ENCODE results near the gene KLF16. TPM values are rescaled to one million over a fixed set of nuclear protein-coding genes. Genes with fewer than 3 reads are reported as not detected.
A peak's percentile ranks its signal among the peaks of the same experiment; 100 is the strongest.

The KLF16 gene
- total and polyA plus RNA-seq, 10 of the 15 experiments (the other 5 are each of a cell fraction or from before 2014, with no cell fraction given): 0.03 to 41.2 (median 2.6) TPM

DNA sequence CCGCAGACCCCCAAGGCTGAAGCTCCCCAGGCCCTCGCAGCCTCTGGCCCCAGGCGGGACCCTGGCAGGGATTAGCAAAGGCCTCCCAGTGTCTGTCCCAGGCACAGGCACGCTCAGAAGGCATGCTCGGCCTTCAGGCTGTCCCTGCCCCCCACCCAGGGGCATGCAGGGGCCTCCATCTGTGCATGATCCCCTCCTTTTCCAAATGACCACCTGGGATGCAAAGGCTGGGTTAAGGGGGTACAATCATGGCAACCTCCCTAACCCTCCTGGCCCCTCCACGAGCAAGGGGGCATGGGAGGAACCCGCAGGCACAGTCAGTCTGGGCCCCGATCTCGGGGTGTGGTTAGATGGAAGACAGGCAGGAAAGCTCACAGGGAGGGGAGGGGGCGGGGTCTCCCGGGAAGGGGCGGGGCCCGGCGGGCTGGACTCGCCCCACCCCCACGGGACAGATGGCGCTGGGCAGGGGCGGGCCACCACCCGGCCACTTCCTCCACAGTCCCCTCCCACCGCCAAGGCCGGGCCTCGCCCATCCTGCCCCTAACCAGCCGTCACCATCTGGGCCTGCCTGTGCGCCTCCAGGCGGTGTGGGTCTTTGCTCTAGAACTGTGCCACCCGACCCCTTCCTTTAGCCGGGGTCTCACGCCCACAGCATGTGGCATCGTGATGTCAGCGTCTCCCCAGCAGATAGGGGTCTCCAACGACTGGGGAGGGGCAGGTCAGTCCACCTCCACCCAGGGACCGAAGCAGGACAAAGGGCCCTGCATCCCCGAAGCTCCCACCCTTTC lies 8.1 kb downstream of the KLF16 start:
- ChIA-PET RAD21 (ENCODE audit: unreplicated experiment) (interaction anchor here (0.6 to 1.6 kb wide), 6 partner anchors 10 to 539 kb away, joined by 3 to 6 read pairs (median 3); no protein-coding TSS in a partner anchor), POLR2A (interaction anchor here (0.6 to 1.6 kb wide), 6 partner anchors 21 to 264 kb away, joined by 3 to 6 read pairs (median 3); no protein-coding TSS in a partner anchor), CTCF (interaction anchor here (0.7 to 0.8 kb wide), 2 partner anchors 9 to 42 kb away, joined by 3 to 4 read pairs; no protein-coding TSS in a partner anchor), SMC1A (ENCODE audit: uncharacterized antibody, unreplicated experiment) (no interaction called here)
- in situ Hi-C loops (cut with MboI) (loop anchor here (25.0 kb wide), 1 partner anchor 1507 kb away; the partner anchor contains the start of gene NFIC), intact Hi-C loops (cut with micrococcal nuclease; ENCODE audit: unreplicated experiment) (no loop called here)
- Histone ChIP-seq H2AFZ (ENCODE audit: control insufficient read depth, low read depth, low read length) (no peak overlapping the region; the same call in 1 of the 2 replicates), H3K79me2 (ENCODE audit: control insufficient read depth, insufficient read depth, low read length) (peaks cover 65% of the 10 kb centered on the region), H3K36me3 (ENCODE audit: control insufficient read depth in 2 of 2, insufficient read depth in 2 of 2, low read length in 1 of 2) (peaks cover 0 to 3% of the 10 kb centered on the region in 2 experiments; a peak in 2 of 4 replicates), H3K4me2 (ENCODE audit: control insufficient read depth, insufficient read depth) (peak overlapping the region; percentile 96), H3K4me1 (ENCODE audit: control insufficient read depth, insufficient read depth, low read length) (peaks cover 21% of the 10 kb centered on the region), H3K27me3 (replicated peaks in 1 of 2; ENCODE audit: control insufficient read depth in 2 of 2, insufficient read depth in 2 of 2, low read length in 1 of 2) (no peaks in the 10 kb centered on the region), H3K9ac (ENCODE audit: control insufficient read depth, insufficient read depth, low read length) (peak overlapping the region; percentile 80), H3K27ac (ENCODE audit: control insufficient read depth, insufficient read depth) (peak overlapping the region; percentile 87), H4K20me1 (ENCODE audit: control insufficient read depth, insufficient read depth) (peaks cover 3% of the 10 kb centered on the region; the same call in 1 of the 2 replicates), H3K4me3 (peak overlapping the region; percentile 82), H3K9me3 (replicated peaks; ENCODE audit: control insufficient read depth, insufficient read depth, low read length) (no peaks in the 10 kb centered on the region)
- FAIRE-seq (peak; percentile 98), ATAC-seq (peak; percentile 84), DNase-seq (ENCODE audit: low read depth, low spot score) (peak; percentile 59)
- BruUV-seq (replicated peaks): no TSS peak
- WGBS (ENCODE audit: insufficient coverage, insufficient replicate concordance, low lambda C conversion rate, missing lambda C conversion rate): 15% methylated on average over 27 of the region's 33 CpGs
- TF ChIP-seq GATAD2B (conservative IDR thresholded peaks at IDR 0.05; ENCODE audit: low read depth): peak; percentile 42; the same call in 1 of the 2 replicates
- no peak for TF ChIP-seq ATF7 (IDR thresholded peaks at IDR 0.05; ENCODE audit: low read depth)
- no peak for TF ChIP-seq CUX1 (IDR thresholded peaks at IDR 0.05; ENCODE audit: insufficient replicate concordance, low read depth, low read length)
- TF ChIP-seq FOXM1 (IDR thresholded peaks at IDR 0.05; ENCODE audit: low read depth, low read length): no peak
- peak; percentile 55 for TF ChIP-seq LARP7 (IDR thresholded peaks at IDR 0.05)
- peak; percentile 92; the same call in 1 of the 2 replicates for TF ChIP-seq HDGF (IDR thresholded peaks at IDR 0.05)
- no peak for TF ChIP-seq MEF2A (IDR thresholded peaks at IDR 0.05; ENCODE audit: insufficient read depth, low read depth, low read length)
- TF ChIP-seq RBBP5 (conservative IDR thresholded peaks at IDR 0.05): no peak
- TF ChIP-seq TBL1XR1 (IDR thresholded peaks at IDR 0.05; ENCODE audit: low read depth, low read length): no peak
- TF ChIP-seq IKZF2 (IDR thresholded peaks at IDR 0.05): no peak
- no peak for TF ChIP-seq FOS (IDR thresholded peaks at IDR 0.05; ENCODE audit: borderline replicate concordance, extremely low read depth, insufficient read length)
- no peak for TF ChIP-seq NRF1 (conservative IDR thresholded peaks at IDR 0.05; ENCODE audit: low read depth, low read length)
- TF ChIP-seq PBX3 (IDR thresholded peaks at IDR 0.05; ENCODE audit: insufficient replicate concordance, low read depth, low read length): no peak
- TF ChIP-seq ZBED1 (IDR thresholded peaks at IDR 0.05; ENCODE audit: borderline replicate concordance): no peak
- no peak for TF ChIP-seq RCOR1 (conservative IDR thresholded peaks at IDR 0.05; ENCODE audit: low read depth, low read length)
- TF ChIP-seq, protein P1, sequence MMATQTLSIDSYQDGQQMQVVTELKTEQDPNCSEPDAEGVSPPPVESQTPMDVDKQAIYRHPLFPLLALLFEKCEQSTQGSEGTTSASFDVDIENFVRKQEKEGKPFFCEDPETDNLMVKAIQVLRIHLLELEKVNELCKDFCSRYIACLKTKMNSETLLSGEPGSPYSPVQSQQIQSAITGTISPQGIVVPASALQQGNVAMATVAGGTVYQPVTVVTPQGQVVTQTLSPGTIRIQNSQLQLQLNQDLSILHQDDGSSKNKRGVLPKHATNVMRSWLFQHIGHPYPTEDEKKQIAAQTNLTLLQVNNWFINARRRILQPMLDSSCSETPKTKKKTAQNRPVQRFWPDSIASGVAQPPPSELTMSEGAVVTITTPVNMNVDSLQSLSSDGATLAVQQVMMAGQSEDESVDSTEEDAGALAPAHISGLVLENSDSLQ (IDR thresholded peaks at IDR 0.05): peak; percentile 62
- no peak for TF ChIP-seq SIX5 (IDR thresholded peaks at IDR 0.05; ENCODE audit: low read depth, low read length, severe bottlenecking)
